Neutrophil (primary cell): ENCODE data around the gene KCNQ2.

Experiments used
- H3K27ac ChIP-seq: fragments of 200-600 bp; sonication (generic); 2 replicates; pipeline ENCODE4 v1.5.1; 2016; ENCODE audit warnings: mild to moderate bottlenecking, moderate library complexity
- H3K27me3 ChIP-seq: fragments of 200-600 bp; sonication (generic); 2 replicates; pipeline ENCODE4 v1.6.0; 2016; ENCODE audit warnings: mild to moderate bottlenecking
- H3K36me3 ChIP-seq: fragments of 200-600 bp; sonication (generic); 2 replicates; pipeline ENCODE4 v1.5.1; 2017
- H3K4me1 ChIP-seq, 2 experiments: fragments of 200-600 bp in 1 of 2; sonication (generic) in 1 of 2; 1 replicate in 1 of 2; 2 replicates in 1 of 2; pipeline versions ENCODE4 v1.5.1 to v1.6.1; 2013 to 2016; ENCODE audit warnings: low read depth in 1 of 2, low read length in 1 of 2, mild to moderate bottlenecking in 1 of 2, moderate library complexity in 1 of 2; ENCODE audit not compliant: control insufficient read depth in 1 of 2, insufficient read depth in 1 of 2
- H3K4me3 ChIP-seq, 2 experiments: fragments of 200-600 bp in 1 of 2; sonication (generic) in 1 of 2; 1 replicate in 1 of 2; 2 replicates in 1 of 2; pipeline ENCODE4 v1.5.1; 2013 to 2016; ENCODE audit warnings: low read depth in 1 of 2, low read length in 1 of 2, mild to moderate bottlenecking in 1 of 2, moderate library complexity in 1 of 2
- H3K9me3 ChIP-seq: fragments of 200-600 bp; sonication (generic); 2 replicates; pipeline ENCODE4 v1.5.1; 2016
- CTCF ChIP-seq: fragments of 200-600 bp; sonication (generic); IDR thresholded peaks from 2 replicates; pipeline ENCODE4 v1.5.1; 2016; ENCODE audit warnings: antibody characterized with exemption

Gene KCNQ2

GRCh38 chr20:63445075-63445734 is 27.2 kb downstream of the KCNQ2 start:
- Histone ChIP-seq H3K27ac (no peak overlapping the region), H3K4me1 (no peaks in the 10 kb centered on the region), H3K9me3 (no peaks in the 10 kb centered on the region), H3K27me3 (peaks cover 30% of the 10 kb centered on the region), H3K36me3 (no peaks in the 10 kb centered on the region), H3K4me3 (no peak overlapping the region)
- TF ChIP-seq CTCF, result no peak

- no peaks in the 10 kb centered on the region for H3K9me3 ChIP-seq
- no peak for TF ChIP-seq CTCF
- no peaks in the 10 kb centered on the region for H3K36me3 ChIP-seq
- no peak overlapping the region for H3K27ac ChIP-seq
- no peak overlapping the region for H3K4me3 ChIP-seq
- no peaks in the 10 kb centered on the region for H3K4me1 ChIP-seq
- H3K27me3 ChIP-seq, result peaks cover 32% of the 10 kb centered on the region
Observed at GRCh38 chr20:63444548-63444947, 27.9 kb downstream of the KCNQ2 start.

GRCh38 chr20:63443606-63444395 is 28.7 kb downstream of the KCNQ2 start:
- H3K4me3 ChIP-seq, result no peak overlapping the region

GRCh38 chr20:63442100-63442493 is 30.4 kb downstream of the KCNQ2 start:
- Histone ChIP-seq H3K9me3 (no peaks in the 10 kb centered on the region), H3K4me3 (no peak overlapping the region), H3K27ac (no peak overlapping the region), H3K36me3 (no peaks in the 10 kb centered on the region), H3K4me1 (no peaks in the 10 kb centered on the region), H3K27me3 (peaks cover 32% of the 10 kb centered on the region)
- TF ChIP-seq CTCF, result no peak

More at GRCh38 chr20:63443606-63444395, 28.7 kb downstream of the KCNQ2 start:
- Histone ChIP-seq H3K4me1 (no peaks in the 10 kb centered on the region), H3K36me3 (no peaks in the 10 kb centered on the region), H3K27ac (no peak overlapping the region), H3K9me3 (no peaks in the 10 kb centered on the region), H3K27me3 (peaks cover 32% of the 10 kb centered on the region)
- TF ChIP-seq CTCF, result no peak

- H3K4me1 ChIP-seq, result no peaks in the 10 kb centered on the region
- TF ChIP-seq CTCF, result no peak
- H3K36me3 ChIP-seq, result no peaks in the 10 kb centered on the region
- H3K27me3 ChIP-seq, result peaks cover 32% of the 10 kb centered on the region
- H3K27ac ChIP-seq, result no peak overlapping the region
- no peak overlapping the region for H3K4me3 ChIP-seq
- H3K9me3 ChIP-seq, result no peaks in the 10 kb centered on the region
Observed at GRCh38 chr20:63441136-63442099, 31.0 kb downstream of the KCNQ2 start.
